HG02973 (cell line): ENCODE measurements around the gene MCTP1.

Experiments
- ATAC-seq: cut with Tn5 transposase; IDR thresholded peaks from one replicate; pipeline ENCODE4 v1.9.1; 2021; ENCODE audit warnings: moderate library complexity; ENCODE audit not compliant: unreplicated experiment

MCTP1 gene

DNA sequence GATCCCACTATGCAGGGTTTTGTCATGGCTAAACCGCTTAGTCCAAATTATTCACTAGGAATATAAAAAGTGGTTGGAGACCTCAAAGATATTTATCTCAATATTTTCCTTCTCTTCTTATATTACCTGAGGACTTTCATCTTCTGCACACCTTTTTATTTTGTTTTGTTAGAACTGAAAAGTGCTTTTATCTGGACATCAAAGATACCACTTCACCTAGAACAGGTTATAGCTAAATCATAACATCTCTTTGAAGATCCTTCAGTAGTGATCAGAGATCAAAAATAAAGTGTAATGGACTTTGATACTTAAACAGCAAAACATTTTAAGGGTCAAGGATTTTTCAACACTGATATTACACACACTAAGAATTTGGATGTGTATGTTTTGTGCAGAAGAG is 160.2 kb downstream of the MCTP1 start:
- no peak for ATAC-seq

DNA sequence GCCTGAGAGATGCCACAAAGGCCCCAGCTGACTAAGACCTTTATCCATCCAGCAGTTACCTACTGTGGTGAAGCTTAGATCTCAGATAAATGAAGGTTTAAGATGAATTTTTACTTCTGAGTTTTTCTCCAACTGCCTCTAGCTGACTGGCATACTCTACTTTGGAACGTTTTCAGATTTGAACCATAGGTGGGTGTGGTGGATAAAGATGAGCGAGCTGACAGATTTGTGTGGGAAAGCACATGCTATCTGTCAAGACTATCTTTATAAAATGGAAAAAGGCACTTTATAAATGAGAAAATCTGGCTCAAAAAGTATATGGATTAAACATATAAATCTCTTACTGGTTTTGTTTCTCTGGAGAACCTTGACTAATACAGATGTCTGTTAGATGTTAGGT is 160.8 kb downstream of the MCTP1 start:
- ATAC-seq, result no peak

DNA sequence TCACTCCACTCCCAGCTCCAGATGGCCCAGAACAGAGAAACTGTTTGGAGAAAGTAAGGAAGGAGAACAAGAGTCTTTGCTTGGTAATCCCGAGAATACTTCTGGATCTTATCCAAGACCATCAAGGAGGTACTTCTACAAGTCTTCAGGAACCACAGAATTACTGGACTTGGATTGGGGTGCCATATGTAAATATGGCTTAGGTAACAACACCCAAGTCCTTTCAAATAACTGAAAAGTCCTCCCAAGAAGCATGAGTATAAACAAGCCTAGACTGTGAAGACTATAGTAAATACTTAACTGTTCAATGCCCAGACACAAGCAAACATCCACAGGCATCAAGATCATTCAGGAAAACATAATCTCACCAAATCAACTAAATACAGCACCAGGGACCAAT is 170.0 kb downstream of the MCTP1 start:
- no peak for ATAC-seq

DNA sequence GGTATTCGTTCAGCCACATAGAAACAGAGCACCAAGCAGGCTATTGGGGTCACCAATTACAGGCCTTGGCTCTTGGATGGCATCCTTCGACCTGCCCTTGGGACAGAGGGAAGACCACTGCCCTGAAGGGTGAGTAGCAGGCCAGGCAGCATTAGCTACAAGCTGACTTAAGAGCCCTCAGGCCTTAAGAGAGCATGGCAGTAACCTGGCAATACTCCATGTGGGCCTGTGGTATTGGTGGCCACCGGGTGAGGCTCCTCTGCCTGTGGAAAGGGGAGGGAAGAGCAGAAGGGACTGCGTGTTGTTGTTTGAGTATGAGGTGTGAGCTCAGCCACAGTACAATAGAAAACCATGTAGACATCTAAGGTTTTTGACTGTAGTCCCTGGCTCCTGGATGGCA is 170.6 kb downstream of the MCTP1 start:
- ATAC-seq, result no peak

DNA sequence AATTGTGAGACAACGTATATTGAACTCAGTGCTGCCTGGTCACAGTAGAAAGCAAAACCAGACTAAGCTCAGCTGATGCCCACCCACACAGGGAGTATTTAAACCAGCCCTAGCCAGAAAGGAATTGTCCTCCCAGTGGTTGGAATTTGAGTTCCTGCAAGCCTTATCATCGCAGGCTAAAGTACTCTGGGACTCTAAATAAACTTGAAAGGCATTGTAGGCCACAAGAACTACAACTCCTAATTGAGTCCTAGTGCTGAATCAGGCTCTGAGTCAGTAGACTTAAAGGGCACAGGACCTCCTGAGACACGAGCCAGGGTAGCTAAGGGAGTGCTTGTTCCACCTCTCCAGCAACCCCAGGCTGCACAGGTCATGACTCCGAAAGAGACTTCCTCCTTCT is 171.4 kb downstream of the MCTP1 start:
- ATAC-seq, result no peak

DNA sequence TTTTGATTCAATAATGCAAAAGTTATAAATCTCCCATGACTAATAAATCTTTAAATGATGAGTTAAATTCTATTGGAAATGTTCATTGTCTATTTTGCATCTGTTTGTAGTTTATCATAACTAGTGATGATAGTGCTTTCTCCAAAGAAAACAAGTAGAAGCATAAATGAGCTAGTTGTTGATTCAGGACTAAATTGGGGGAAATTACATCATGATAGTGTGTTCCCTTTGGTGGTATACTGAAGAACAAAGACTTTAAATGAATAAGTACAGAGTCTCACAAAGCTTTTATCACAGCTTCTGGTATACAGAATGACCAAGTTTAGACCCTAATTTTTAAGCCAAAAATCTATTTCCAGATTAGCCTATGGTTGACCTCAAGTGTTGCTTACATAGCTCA is 173.8 kb downstream of the MCTP1 start:
- ATAC-seq, result no peak

DNA sequence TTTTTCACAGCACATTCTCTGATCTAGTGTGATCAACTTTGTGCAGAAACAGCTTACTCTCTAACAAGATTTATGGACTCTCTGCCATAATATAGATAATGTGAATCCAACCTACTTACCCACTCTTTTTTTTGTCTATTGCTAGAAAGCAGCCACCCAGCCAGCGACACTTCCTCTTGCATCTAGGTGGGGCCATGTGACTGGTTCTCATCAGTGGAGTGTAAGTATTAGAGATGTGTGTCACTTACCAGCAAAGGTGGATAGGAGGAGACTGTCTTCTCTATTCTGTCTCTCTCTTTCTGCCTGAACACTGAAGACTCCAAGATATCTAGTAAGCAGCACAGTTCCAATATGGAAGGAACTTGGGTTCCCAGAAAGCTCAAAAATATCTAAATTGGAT is 174.8 kb downstream of the MCTP1 start:
- no peak for ATAC-seq

DNA sequence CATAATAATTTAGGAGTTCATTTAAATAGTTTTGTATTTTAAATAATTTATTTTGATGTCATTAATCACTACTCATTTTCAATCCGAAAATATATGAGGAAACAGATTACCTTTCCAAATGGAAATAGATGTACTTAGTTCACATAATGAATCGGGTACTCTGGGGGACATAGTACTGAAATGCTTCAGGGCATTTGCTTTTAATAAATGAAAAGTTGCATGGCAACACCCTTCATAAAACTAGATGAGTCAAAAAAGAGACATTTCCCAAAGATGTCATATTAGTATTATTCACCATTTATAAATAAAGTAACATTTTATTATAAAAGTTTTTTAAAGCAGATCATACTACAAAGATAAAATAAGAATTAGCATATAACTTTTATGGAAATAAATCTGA is 177.8 kb downstream of the MCTP1 start:
- ATAC-seq, result no peak

DNA sequence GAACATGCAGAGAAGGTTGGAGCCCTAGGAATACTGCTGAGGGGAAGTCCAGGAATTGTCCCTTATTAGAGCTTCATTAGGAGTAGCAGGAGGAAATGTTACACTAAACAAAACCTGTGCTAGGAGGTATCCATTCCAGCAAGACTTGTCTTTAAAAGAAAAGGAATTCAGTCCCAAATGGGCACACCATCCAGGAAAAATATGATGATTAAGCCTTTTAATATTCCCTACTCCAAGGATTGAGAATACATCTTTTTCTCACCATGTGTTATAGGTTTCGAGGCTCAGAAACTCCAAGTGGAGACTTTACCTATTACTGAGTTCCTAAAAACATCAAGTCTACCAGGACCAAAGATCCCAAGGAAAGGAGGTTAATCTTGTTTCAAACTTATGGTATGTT is 179.3 kb downstream of the MCTP1 start:
- ATAC-seq, result no peak

DNA sequence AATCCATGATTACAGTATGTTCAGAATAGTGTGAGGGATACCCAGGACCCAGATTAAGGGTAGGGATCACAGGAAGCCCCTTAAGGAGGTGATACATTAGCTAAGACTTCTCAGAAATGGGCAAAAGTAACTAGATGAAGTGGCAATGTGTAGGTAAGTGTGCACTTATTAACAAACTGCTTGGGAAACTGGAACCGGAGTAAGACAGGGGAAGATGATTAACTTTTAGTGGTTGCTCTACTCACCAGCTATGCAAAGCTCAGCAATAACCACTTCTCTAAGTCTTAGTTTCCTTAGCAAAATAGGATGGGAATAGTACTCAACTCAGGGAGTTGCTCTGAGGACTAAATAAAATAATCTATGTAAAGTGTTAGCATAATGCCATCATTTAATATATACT is 182.2 kb downstream of the MCTP1 start:
- peak; percentile 99 for ATAC-seq

DNA sequence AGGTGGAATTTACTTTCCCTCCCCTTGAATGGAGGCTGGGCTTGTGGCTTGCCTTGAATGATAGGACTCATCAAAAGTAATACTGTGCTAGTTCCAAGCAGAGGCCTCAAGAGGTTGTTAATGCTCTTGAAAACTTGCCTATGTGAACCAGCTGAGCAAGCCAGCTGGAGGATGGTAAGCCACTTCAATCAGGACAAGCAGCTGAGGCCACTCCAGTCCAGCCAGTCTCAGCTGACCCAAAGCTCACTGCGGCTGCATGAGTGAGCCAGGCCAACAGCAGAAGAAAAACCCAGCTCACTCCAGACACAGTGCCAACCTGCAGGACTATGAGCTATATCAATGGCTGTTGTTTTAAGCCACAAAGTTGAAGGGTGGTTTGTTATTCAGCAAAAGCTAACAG is 182.8 kb downstream of the MCTP1 start:
- no peak for ATAC-seq

DNA sequence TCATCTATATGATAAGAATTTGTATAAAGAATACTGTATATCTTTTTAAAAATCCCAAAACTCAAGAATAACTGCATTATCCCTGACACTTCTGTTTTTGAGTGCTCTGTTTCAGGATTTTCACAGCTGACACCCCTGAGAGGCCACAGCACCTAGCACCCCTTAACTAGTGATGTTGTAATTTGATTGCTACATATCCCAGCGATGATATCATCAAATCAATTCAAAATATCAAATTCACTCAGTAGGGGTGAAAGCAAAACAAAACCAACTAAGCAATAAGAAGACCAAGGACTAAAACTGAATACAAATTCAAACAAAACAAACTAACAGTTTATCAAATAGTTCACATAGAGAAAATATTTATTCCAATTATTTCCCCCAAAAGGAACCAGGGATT is 184.3 kb downstream of the MCTP1 start:
- ATAC-seq, result no peak

DNA sequence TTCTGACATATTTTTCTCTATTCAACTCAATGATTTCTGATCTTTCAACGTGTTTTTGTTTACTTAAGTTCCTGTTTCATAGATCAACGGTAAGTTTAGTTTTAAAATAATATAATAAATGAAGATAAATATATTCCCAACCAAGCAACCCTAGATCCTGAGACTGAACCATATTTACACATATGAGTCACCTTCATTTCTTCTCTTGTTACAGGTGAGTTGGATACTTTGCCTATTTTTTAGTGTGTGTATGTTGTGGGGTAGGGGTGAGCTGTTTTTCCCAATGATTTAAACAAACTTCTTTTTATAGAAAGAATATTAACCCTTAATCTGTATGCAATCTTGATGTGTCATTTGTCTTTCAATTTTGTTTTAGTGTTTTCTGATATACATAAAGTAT is 186.9 kb downstream of the MCTP1 start:
- ATAC-seq, result no peak

DNA sequence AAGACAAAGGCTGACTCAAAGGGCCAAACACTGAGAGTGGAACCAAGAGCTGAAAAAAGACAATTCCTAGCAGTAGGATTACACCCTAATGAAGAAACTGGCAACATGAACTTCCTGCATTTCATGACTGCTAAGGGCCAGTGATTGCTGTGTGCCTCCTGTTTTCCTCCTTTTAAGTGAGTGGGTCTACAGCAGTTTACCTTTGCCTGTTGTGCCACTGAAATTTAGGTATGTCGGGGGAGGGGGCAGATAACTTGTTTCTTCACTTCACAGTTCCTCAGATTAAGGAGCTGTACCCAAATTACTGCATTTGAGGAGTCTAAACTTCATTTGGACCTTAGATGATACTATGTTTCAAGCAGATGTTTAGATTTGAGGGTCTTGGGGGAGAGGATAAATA is 191.7 kb downstream of the MCTP1 start:
- ATAC-seq, result no peak

DNA sequence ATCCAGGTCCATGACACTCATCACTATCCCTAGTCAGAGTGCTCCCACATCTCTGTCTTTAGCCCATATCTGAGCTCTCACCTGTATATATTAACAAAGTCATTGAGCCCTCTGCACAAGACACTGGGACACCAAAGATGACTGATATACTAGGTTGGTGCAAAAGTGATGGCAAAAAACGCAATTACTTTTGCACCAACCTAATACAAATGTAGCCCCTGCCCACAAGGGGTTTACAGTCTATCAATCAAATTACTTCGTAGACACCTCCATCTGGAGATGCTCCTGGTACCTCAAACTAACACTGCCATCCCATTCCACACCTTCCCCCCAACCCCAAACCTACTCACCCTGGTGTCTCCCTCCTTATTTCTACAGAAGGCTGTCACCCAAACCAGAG is 194.1 kb downstream of the MCTP1 start:
- no peak for ATAC-seq

DNA sequence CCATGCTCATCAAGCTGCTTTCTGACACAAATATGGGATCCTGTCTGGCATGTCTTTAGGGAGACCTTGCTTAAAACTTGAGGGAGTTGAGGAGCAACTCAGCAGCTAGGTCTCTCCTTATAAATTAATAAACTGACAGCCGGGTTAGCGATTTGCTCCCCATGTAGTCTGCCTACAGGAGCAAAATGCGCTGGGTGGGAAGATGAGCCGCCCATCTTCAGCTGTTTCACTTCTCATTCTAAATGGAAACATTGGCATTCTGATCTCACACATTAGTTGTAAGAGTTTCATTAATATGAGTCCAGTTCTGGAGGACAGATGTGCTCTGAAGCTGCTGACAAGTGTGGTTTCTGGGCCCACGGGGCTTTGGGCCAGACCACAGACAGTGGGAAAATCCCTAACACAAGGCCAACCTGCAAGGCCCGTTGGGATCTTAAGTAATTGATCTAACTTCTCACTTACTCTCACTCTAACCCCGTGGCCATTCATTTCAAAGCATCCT is 197.0 kb downstream of the MCTP1 start:
- ATAC-seq, result peak; percentile 82

DNA sequence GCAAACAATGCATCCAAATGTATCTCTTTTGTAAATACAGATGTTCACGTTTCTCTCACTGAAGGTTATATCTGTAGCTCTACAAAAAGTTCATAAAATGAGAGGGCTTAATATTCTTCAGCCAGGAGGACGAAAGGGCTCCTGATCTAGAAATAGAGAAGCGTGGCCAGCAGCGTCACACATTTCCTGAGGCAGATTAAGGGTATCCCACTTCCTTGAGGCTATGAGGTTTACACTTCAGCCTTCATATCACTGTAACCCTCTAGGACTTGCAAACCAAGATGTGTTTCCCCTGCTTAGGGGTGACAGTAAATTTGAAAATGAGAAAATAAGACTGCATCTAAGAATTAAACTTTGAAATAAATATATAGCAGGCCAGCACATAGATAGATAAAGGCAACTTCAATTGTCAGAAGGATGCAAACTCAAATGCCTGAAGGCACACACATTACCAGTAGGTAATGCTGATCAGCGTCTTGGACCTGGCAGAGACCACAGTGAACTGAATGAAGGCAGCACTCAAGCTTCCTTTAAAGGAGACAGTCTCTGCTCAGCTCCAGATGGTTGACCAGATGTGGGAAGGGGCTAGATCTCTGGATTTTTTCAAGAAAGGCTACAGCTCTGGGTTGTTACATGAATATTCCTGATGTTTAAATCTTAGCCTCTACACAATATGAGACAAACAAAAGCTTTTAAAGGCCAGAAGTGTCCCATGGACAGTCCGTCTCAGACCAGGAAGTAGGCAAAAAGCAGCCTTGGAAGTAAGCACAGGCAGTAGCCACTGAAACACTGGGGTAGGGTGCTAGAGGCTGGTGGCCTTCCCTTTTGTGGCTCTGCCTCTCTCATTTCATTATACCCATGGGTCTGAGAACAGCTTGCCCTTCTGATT is 197.7 kb downstream of the MCTP1 start:
- ATAC-seq, result peak; percentile 41

DNA sequence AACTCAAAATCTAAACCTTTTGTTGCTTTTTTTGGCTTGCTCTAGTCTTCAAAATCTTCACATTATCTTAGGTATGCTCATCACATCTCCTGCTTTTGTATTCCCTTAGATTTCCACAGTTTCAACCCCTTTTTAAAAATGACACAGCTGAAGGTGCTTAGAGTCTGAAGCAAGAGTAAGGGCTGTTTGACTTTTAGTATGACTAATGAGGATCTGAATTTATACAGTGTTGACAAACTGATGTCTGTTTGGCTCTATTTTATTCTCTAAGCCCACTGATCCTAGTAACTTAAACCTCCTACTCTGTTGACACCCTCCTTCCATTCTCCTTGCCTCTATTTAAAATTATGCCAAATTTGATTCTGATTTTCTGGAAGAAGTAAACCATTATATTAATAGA is 200.1 kb downstream of the MCTP1 start:
- no peak for ATAC-seq

DNA sequence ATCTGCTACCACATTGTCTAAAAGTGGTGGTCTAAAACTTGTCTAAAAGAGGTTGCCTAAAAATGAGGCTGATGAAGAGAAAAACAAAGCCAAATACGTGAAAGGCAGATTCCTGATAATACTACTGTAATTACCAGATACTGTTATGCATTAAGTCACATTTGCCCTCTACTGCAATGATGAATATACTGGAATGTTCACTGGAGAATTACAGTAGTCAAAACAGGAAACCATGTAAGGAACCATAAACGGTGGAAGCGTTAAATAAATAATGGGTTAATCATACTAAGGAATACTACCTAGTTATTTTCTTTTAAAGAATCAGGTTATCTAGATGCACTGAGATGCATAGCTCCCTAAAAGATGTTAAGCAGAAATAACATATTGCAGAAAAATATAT is 201.3 kb downstream of the MCTP1 start:
- ATAC-seq, result no peak

DNA sequence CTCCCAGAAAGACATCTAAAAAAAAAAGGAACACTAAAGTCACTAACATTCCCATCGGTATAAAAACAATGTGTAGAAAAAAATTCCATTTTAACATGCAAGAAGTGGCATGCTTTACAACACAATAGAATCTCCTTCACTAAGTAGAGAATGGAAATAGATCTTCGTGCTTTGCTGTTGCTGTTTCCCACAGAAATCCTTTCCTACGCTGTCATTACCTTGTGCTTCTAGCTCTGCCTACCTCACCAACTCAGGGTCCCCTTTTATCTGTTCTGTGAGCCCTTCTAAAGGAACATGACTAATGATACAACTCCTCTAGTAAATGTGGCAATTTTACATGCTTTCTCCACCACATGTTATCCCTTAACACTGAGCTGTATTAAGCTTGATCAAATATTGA is 202.9 kb downstream of the MCTP1 start:
- ATAC-seq, result no peak

DNA sequence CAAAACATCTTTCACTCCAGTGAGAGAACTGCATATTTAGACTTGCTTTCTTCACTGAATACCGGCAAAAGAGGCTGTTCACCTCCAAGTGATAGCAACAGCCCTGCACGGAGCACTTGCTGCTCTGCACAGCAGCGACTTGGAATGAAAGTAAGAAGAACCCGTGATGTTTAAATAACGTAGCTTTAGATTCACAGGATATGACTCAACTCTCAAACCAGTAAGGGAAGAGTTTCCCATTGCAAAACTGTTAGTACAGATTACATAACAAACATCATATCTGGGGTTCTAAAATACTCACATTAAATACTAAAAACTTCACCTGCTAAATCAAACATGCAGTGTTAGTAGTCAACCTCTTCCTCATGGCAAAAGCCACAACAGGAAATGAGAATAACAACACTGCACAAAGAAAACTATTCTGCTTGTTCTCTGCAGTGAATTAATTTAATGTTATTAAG is 203.4 kb downstream of the MCTP1 start:
- ATAC-seq, result peak; percentile 91

DNA sequence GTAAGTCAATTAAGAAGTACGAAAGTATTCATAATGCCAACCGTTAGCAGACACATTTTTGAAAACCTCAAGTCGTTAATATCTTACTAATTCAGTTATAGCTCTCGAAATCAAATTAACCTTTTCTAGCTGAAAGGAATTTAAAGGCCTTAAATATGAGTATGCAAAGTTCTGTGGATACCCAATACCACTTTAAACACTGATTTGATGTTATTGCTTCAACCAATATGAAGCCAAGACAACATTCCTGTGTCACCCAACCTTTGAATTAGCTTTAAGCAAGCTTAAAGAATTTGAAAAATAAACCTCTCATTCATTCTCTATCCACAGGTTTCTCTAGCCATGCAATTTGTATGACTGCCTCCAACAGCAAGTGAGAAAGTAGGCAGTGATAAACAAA is 204.5 kb downstream of the MCTP1 start:
- ATAC-seq, result no peak

DNA sequence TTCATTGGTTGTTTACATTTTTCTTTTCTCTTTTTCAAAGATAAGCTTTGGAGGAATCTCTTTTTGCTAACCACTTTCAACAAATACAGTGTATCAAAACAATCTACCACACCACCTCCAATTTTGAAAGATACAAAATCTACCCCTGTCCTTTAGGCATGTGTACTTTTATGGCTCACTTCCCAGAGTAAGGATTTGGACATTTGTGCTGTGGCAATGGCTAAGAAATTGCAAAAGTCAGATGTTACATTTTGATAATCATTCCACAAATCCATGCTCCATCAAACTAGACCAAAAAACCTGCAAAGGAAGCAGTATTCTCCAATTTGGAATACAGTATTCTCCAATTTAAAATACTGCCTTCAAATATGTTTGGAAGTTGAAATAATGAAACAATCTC is 204.9 kb downstream of the MCTP1 start:
- ATAC-seq, result no peak
